GM10248 (cell line): ENCODE results near the gene PLXNC1.

Experiments
- CTCF ChIA-PET: fragments of 300-600 bp; sonication (Branson Sonifier 250); formaldehyde crosslinking; extraction: SDS; loops from one replicate; lab custom pipeline; 2021; ENCODE audit warnings: antibody characterized with exemption; lab: Yijun Ruan, JAX
- POLR2A ChIA-PET: fragments of 350-650 bp; sonication (Branson Sonifier 250); formaldehyde crosslinking; extraction: SDS; loops from one replicate; lab custom pipeline; 2020; ENCODE audit warnings: antibody characterized with exemption; lab: Yijun Ruan, JAX
- DNase-seq: peaks from one replicate; pipeline ENCODE4 v3.0.0; 2012; ENCODE audit errors: extremely low spot score
- CTCF ChIP-seq: IDR thresholded peaks from 2 replicates; pipeline ENCODE4 v1.5.1; 2012; ENCODE audit warnings: mild to moderate bottlenecking, low read depth; ENCODE audit errors: extremely low read depth, missing control alignments, control extremely low read depth

The PLXNC1 gene

GRCh38 chr12:94267537-94267872 lies 119.1 kb downstream of the PLXNC1 start:
- TF ChIP-seq CTCF: no peak
- no peak for DNase-seq
- POLR2A ChIA-PET: no interaction called here
- CTCF ChIA-PET: no interaction called here

- no peak for TF ChIP-seq CTCF
- POLR2A ChIA-PET: no interaction called here
Measured at GRCh38 chr12:94267921-94268471, 119.6 kb downstream of the PLXNC1 start.

GRCh38 chr12:94269316-94269999 lies 121.1 kb downstream of the PLXNC1 start:
- CTCF ChIA-PET: no interaction called here
- no peak for TF ChIP-seq CTCF
- no peak for DNase-seq
- POLR2A ChIA-PET: no interaction called here

More at GRCh38 chr12:94267921-94268471, 119.6 kb downstream of the PLXNC1 start:
- CTCF ChIA-PET: no interaction called here
- no peak for DNase-seq

GRCh38 chr12:94271351-94271750 lies 123.0 kb downstream of the PLXNC1 start:
- ChIA-PET CTCF (no interaction called here), POLR2A (no interaction called here)
- TF ChIP-seq CTCF: no peak
- DNase-seq: peak; percentile 35

- CTCF ChIA-PET: no interaction called here
- no peak for TF ChIP-seq CTCF
- no peak for DNase-seq
- POLR2A ChIA-PET: no interaction called here
Measured at GRCh38 chr12:94272280-94272679, 123.9 kb downstream of the PLXNC1 start.

- no peak for DNase-seq
- no peak for TF ChIP-seq CTCF
- CTCF ChIA-PET: interaction anchor here (0.7 to 2.1 kb wide), 3 partner anchors 9 to 19 kb away, joined by 3 to 6 read pairs (median 3); no protein-coding TSS in a partner anchor
- POLR2A ChIA-PET: no interaction called here
Measured at GRCh38 chr12:94273272-94273671, 124.9 kb downstream of the PLXNC1 start.
